ENCODE measurements around the gene GRIK2.
"Not testable (repeated sequence)": the region's sequence is repeated elsewhere in the genome, so short reads cannot be mapped to it uniquely, and the experiment has no call there.

Gene GRIK2

DNA sequence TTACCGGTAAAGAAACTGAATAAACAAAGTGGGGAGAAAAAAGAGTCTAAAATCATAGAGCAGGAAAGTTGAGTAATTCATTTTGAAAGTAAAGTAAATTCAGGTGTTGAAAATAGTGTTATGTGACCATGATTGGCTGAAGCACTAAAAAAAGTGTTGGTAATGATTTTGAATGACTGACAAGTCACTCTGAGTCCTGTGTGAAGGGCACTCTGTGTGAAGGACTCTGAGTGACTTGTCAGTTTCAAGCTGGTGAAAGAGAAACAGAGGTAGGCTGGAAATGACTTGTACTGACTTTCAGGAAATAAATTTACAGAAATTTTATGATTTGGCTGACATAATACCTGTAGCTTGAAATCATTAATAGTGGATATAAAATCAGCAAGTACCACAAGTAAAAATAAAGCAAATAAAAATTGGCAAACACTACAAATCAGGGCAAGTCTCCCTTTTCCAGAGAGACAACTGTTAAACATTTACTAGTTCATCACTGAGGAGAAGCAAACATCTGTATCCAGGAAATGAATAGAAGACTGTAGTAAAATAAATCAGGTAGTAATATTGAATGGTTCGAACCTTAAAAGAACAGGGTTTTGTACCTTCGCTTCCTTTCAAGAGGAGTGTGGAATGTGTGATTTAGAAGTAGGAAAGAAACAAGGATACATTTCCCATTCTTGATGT, 630.6 kb downstream of the GRIK2 start:
- DNase-seq (ENCODE audit: low read depth) = no peak

DNA sequence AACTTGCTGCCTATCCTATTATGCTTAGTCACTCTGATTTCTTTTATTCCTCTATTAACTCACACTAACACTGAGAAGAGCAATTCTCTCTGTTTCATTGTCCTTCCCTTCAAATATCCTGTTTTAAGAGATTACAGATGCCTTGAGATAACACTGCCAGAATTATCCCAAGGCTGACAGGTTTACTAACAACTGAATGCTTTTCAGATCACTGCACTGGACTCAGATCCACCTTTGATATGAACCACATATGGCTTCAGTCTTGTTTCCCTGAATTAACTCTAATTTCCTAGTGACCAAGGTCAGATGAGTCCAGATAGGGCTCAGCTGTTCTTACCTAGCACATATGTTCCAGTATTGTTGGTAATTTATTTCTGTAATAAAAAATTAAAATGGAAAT, 633.1 kb downstream of the GRIK2 start:
- DNase-seq (ENCODE audit: low read depth) = no peak

DNA sequence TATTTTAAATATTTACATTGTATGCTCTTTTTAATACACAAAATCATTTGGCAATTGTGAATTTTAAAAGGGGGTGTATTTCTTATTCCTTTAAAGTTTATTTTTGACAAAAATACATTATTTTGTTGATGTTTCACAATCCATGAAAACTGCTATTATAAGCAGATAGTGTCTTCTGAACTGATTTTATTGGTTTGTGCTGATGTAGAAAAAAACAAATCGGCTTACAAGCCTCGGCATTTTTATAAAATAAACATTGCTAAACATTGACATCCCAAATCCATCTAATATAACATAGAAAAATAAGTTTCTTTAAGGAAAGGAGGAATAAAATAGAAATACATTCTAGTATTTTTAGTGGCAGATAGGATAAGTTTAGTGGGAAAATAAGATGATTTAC, 634.7 kb downstream of the GRIK2 start:
- DNase-seq (ENCODE audit: low read depth) = no peak

DNA sequence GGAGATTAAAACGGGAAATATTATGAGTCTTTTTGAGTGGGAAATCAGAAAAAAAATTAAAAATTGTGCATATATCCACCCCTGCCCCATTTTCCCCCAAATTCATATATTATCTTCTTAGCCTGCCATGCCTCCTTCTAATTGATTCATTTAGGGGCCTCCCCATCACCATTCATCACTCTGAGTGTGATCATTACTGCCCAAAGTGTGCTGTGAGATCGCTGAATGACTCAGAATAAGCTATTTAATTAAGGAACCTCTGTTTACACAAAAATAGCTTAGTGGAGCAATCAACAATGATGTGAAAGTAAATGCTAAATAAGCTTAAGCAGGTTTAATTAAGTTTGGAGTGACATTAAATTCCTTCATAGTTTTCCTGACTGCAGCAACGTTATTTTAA, 645.5 kb downstream of the GRIK2 start:
- no peak for DNase-seq (ENCODE audit: low read depth)

DNA sequence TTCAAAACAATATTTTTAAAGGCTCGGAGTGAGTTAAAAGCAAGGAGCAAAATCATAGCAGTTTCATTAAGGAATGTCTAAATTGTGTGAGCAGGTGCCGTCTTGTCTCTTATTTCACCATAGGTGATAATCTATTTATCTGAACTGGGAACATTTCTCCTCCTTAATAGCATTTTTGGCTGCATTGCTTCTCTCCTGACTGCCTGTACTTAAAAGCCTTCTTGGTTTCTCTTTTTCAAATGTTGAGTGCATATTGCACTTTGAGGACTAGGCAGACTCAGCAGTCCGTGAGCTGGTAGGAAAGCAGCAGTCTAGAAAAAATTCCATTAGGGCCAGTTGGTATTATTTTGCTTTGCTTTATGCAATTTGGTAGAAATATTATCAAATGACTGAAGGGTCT, 645.9 kb downstream of the GRIK2 start:
- no peak for DNase-seq (ENCODE audit: low read depth)

DNA sequence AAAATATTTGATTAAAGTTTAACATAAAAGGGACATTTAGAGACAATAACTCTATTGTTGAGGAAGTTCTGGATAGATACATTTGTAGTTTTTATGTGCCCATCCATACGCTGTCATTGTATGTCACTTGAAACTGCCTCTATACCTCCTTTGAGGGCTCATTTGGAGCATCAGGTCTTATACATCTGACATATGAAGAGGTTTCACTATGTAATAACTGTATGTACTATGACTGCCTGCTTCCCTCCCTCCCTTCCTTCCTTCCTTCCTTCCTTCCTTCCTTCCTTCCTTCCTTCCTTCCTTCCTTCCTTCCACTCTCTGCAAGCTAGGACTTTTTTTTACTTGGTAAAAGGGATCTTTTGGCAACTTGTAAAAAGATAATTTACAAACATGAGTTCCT, 657.5 kb downstream of the GRIK2 start:
- no peak for DNase-seq (ENCODE audit: low read depth)

DNA sequence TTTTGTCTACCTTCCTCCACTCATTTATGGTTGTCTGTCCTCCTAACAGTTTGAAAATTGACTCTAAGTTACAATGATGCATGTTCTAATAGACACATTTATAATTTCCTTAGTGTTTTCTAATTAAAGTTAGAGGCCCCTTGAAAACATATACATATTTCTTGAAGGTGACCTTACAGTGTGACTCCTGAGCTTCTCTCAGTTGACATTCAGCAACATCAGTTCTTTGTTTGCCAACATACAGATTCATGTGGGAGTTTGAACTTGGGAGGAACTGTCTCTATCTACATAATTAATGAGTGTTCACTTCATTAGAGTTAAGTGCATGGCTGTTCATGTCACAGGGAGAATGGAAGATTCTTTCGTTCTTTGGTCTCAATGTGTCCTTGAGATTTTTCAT, 658.2 kb downstream of the GRIK2 start:
- DNase-seq (ENCODE audit: low read depth) = no peak

DNA sequence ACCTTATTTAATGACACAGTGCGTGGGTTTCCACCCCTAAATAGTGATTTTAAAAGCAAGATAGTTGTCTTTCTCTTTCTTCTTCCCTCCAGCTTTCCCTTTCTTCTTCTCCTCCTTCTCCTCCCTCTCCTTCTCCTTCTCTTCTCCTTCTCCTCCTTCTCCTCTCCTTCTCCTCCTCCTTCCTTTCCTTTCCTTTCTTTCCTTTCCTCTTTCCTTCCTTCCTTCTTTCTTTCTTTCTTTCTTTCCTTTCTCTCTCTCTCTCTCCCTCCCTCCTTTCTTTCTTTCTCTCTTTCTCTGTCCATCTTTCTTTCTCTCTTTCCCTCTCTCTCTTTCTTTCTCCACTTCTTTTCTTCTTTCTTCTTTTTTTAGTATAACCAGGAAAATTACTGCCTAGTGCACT, 670.6 kb downstream of the GRIK2 start:
- no peak for DNase-seq (ENCODE audit: low read depth)

DNA sequence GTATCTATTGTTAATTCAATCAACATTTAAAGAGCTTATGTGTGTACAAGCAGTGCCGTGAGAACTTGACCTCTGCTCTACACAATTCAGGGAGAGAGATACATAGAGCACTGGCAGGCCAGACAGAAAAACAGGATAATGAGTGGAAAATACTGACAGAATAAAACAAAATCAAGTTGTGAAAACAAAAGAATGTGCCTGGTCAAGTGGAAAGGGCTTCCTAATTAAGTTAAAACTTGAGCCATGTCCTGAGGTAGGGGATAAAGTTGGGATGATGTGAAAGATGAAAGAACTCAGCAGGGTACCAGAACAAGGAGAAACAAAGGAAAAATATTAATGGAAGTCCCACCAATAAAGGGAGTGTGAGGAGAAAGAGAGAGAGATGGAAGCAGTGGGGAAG, 672.8 kb downstream of the GRIK2 start:
- DNase-seq (ENCODE audit: low read depth) = no peak

DNA sequence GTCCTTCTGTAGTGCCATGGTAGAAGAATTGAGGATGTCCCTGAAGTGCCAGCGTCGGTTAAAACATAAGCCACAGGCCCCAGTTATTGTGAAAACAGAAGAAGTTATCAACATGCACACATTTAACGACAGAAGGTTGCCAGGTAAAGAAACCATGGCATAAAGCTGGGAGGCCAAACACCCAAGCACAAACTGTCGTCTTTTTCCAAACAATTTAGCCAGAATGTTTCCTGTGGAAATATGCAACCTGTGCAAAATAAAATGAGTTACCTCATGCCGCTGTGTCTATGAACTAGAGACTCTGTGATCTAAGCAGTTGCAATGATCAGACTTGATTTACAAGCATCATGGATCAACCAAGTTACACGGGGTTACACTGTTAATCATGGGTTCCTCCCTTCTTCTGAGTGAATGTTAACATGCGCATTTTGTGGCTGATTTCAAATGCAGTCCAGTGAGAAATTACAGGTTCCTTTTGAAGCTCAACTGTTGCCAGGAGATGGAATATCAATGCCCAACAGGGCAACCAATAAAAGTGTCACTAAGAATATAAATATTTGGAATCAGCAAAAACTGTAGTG, 674.9 kb downstream of the GRIK2 start:
- no peak for DNase-seq (ENCODE audit: low read depth)

DNA sequence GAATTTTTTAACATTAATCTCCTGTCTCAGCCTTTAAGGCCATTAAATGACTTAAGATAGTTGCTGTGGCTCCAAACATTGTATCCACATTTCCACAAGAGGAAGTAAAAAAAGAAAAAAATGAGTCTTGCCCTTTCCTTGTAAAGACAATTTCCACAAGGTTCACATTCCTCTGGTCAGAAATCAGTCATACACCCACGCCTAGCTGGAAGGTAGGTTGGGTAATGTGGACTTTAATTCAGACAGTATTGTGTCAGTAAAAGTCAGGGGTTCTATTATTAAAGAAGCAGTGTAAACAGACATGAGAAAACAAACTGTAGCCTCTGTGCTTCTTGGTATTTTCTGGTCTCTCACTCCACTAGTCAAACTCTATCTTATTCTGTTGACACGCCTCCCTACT, 682.0 kb downstream of the GRIK2 start:
- DNase-seq (ENCODE audit: low read depth) = no peak

DNA sequence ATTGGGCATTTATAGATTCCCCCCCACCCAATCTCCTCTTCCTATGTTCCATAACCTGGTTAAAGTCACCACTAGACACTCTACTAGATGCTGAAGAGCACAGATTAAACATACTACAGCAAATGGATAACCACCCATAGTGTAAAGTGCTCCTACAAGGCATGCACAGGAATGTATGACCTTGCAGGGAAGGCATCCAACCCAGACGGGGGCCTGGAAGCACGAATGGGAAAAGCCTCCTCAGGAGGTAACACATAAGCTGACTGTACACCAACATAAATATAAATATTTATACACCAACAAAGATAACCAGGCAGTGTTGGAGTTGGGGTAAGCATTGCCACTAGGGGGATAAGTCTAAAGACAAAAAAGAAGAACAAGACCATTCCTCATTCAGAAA, 691.7 kb downstream of the GRIK2 start:
- DNase-seq (ENCODE audit: low read depth) = no peak

DNA sequence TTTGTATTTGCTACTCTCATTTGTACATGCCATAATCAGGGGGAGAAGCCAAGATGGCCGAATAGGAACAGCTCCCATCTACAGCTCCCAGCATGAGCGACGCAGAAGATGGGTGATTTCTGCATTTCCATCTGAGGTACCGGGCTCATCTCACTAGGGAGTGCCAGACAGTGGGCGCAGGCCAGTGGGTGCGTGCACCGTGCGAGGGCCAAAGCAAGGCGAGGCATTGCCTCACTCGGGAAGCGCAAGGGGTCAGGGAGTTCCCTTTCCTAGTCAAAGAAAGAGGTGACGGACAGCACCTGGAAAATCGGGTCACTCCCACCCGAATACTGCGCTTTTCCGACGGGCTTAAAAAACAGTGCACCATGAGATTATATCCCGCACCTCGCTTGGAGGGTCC, 694.7 kb downstream of the GRIK2 start:
- DNase-seq (ENCODE audit: low read depth) = not testable (repeated sequence)

DNA sequence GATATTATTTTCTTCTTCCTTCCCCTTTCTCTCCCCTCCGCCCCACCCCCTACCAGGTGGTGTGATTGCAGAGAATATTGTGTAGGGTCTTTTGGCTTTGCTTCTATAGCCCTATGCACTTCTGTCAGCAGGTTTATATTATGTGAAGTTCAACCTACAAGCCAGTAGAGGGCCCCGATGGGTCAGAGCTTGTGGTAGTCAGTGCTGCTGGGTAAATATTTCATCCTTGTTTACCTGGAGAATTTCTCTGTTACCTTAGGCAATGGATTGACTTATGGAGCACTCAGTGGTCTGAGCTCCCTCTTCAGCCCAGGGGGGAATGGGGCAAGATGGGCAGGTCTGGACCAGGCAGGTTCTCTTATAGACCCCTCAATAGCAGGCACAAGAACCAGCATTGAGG, 720.9 kb downstream of the GRIK2 start:
- no peak for DNase-seq (ENCODE audit: low read depth)

DNA sequence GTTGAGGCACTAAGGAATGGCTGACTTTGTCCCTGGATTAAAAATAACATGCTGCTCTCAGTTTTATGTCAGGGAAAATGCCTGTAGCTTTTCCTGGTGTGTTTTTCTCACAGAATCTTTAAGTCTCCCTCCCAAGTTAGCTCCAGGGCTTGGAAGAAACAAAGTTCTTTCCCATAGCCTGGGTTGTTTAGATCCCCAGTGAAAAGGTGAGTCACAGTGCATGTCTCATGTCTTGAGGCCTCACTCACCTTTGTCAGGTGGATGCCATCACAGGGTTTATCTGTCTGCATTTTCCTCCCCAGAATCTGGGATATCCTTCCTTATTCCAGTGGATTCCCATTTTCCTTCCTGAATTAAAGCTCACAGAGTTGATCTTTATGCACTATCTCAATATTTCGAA, 722.4 kb downstream of the GRIK2 start:
- DNase-seq (ENCODE audit: low read depth) = no peak

DNA sequence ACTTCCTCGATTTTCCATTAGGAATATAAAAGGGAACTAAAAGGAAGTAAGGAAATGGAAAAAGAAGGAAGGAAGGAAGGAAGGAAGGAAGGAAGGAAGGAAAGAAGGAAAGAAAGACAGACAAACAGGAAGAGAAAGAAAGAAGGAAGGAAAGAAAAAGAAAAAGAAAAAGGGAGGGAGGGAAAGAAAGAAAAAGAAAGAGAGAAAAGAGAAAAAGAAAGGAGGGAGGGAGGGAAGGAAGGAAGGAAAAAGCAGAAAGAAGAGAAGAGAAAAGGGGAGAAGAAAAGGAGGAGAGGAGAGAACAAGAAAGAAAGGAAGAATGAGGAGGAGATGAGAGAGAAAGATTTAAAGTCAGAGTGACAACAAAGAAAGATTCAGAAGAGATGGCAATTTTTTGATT, 724.5 kb downstream of the GRIK2 start:
- no peak for DNase-seq (ENCODE audit: low read depth)

Measured in stimulated activated CD8-positive, alpha-beta memory T cell treated with anti-CD3 and anti-CD28 coated beads, Interleukin-12 subunit alpha, Interleukin-12 subunit beta, amount 100 ng/mL, for 1 hour (primary cell).